HG03442 (cell line): ENCODE data around the gene UBE2L5.

Source experiments
- ATAC-seq: cut with Tn5 transposase; IDR thresholded peaks from one replicate; pipeline ENCODE4 v1.9.1; 2021; ENCODE audit warnings: mild to moderate bottlenecking, moderate library complexity; ENCODE audit not compliant: unreplicated experiment

UBE2L5 gene

GRCh38 chr13:30466841-30467252 is 44.6 kb downstream of the UBE2L5 start:
- ATAC-seq: no peak

DNA sequence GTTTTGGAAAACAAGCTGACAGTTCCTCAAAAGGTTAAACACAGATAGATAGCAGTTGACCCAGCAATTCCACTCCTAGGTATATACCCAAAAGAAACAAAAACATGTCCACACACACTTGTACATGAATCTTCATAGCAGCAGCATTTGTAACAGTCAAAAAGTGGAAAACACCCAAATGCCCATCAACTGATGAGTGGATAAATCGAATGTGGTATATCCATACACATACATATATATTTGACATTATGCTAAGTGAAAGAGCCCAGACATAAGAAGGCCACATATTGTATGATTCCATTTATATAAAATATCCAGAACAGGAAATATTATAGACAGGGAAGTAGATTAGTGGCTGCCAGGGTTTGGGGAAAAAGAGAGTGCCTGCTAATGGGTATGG is 51.4 kb downstream of the UBE2L5 start:
- no peak for ATAC-seq

DNA sequence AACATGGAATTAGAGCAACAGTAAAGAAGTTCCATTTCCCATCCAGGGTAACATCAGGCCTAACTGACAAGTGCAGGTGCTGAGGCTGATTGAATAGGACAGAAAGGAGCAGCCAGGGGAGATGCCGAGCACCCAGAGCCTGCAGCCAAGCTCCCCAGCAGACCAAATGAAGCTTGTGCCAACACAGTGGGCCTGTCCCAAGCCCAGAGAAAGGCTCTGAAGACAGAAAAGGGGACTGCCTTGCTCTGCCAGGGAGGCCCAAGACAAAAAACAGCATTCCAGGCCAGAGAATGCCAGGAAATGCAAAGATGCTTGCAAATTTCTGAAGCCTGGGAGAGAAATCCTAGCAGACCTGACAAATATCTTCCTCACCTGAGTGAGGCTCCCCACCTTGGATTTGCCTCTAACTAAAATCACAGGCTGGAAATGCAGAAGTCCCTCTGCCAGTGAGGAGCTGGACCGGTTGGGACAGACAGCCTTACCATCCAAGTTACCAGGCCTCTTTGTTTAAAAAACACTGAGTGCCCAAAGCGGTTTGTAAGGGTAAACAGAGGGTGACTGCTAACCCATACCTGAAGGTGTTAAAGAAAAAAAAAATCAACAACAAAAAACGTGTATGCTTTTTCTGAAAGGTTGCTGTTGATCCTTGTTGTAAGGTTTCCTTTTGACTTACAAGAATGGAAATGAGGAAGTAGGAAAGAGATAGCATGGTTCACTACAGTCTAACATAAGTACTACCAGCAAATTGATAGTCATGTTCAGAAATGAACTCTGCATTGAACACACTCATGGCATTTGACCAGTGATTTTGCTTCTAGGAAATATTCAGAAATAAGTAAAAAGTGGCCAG is 55.3 kb downstream of the UBE2L5 start:
- peak; percentile 94 for ATAC-seq
